Parathyroid adenoma (tissue), 2 donors: ENCODE measurements around the gene ZNF319.

Experiments
- H2AFZ ChIP-seq: fragments of 300-600 bp; sonication (generic); one replicate; pipeline ENCODE4 v1.7.0; 2017; ENCODE audit warnings: antibody characterized with exemption, mild to moderate bottlenecking
- H3K27ac ChIP-seq: fragments of 300-600 bp; sonication (generic); one replicate; pipeline ENCODE4 v1.7.0; 2017
- H3K27me3 ChIP-seq: fragments of 300-600 bp; sonication (generic); one replicate; pipeline ENCODE4 v1.7.0; 2017; ENCODE audit warnings: low read length; ENCODE audit not compliant: control insufficient read depth, insufficient read depth
- H3K36me3 ChIP-seq: fragments of 300-600 bp; sonication (generic); one replicate; pipeline ENCODE4 v1.7.0; 2017; ENCODE audit warnings: low read length; ENCODE audit not compliant: control insufficient read depth, insufficient read depth
- H3K4me1 ChIP-seq: fragments of 300-600 bp; sonication (generic); one replicate; pipeline ENCODE4 v1.7.0; 2017; ENCODE audit warnings: control low read depth
- H3K4me2 ChIP-seq: fragments of 300-600 bp; sonication (generic); one replicate; pipeline ENCODE4 v1.7.0; 2017; ENCODE audit warnings: low read length
- H3K4me3 ChIP-seq: fragments of 300-600 bp; sonication (generic); one replicate; pipeline ENCODE4 v1.7.0; 2017; ENCODE audit warnings: low read depth, low read length
- H3K79me2 ChIP-seq: fragments of 300-600 bp; sonication (generic); one replicate; pipeline ENCODE4 v1.7.0; 2017; ENCODE audit warnings: control low read depth
- H3K9ac ChIP-seq: fragments of 300-600 bp; sonication (generic); one replicate; pipeline ENCODE4 v1.7.0; 2017; ENCODE audit warnings: mild to moderate bottlenecking
- H3K9me3 ChIP-seq: fragments of 300-600 bp; sonication (generic); one replicate; pipeline ENCODE4 v1.7.0; 2017; ENCODE audit warnings: low read length; ENCODE audit not compliant: control insufficient read depth
- TF ChIP-seq, protein P1 (sequence below): fragments of 300-600 bp; sonication (generic); IDR thresholded peaks from one replicate; pipeline ENCODE4 v1.7.0; 2017; ENCODE audit warnings: antibody characterized with exemption, mild to moderate bottlenecking
- donor health status: primary hyperparathyroidism.

ZNF319 gene

GRCh38 chr16:57950382-57950781 lies 50.1 kb downstream of the ZNF319 start:
- TF ChIP-seq, protein P1, sequence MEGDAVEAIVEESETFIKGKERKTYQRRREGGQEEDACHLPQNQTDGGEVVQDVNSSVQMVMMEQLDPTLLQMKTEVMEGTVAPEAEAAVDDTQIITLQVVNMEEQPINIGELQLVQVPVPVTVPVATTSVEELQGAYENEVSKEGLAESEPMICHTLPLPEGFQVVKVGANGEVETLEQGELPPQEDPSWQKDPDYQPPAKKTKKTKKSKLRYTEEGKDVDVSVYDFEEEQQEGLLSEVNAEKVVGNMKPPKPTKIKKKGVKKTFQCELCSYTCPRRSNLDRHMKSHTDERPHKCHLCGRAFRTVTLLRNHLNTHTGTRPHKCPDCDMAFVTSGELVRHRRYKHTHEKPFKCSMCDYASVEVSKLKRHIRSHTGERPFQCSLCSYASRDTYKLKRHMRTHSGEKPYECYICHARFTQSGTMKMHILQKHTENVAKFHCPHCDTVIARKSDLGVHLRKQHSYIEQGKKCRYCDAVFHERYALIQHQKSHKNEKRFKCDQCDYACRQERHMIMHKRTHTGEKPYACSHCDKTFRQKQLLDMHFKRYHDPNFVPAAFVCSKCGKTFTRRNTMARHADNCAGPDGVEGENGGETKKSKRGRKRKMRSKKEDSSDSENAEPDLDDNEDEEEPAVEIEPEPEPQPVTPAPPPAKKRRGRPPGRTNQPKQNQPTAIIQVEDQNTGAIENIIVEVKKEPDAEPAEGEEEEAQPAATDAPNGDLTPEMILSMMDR = no peak
- H3K4me2 ChIP-seq = no peak overlapping the region
- H3K4me1 ChIP-seq = no peaks in the 10 kb centered on the region
- H3K9me3 ChIP-seq = no peaks in the 10 kb centered on the region
- H3K79me2 ChIP-seq = no peaks in the 10 kb centered on the region
- H3K9ac ChIP-seq = no peak overlapping the region
- H3K27me3 ChIP-seq = no peaks in the 10 kb centered on the region
- H3K27ac ChIP-seq = no peak overlapping the region
- H3K36me3 ChIP-seq = no peaks in the 10 kb centered on the region
- H2AFZ ChIP-seq = no peak overlapping the region
- H3K4me3 ChIP-seq = no peak overlapping the region

DNA sequence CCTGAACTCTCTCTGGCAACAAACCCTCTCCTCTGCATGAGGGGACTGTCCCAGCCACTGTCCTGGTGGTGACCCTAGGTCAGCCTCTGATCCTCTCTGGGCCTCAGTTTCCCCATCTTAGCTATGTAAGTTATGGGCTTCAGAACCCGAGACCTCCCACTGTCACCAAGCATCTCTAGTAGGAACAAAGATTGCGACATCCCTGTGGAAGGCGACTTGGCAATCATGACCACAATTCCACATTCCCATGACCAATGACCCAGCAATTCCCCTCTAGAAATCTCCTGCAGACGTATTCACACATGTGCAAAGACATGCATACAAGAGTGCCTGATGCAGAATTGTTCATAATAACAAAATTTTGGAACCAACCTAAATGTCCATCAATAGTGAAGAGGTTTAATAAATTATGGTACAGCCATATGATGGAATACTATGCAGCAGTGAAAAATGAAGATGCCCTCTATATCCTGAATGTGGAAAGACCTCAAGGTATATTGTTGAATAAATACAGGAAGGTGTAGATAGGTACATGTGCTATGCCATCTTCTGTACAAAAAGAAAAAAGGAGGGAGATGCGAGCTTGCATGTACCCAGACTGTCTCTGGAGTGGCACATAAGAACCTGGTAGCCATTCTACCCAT lies 50.8 kb downstream of the ZNF319 start:
- TF ChIP-seq, protein P1 = no peak
- Histone ChIP-seq H3K36me3 (no peaks in the 10 kb centered on the region), H3K4me3 (no peak overlapping the region), H3K9me3 (no peaks in the 10 kb centered on the region), H3K79me2 (no peaks in the 10 kb centered on the region), H2AFZ (no peak overlapping the region), H3K4me2 (no peak overlapping the region), H3K4me1 (no peaks in the 10 kb centered on the region), H3K27me3 (no peaks in the 10 kb centered on the region), H3K27ac (no peak overlapping the region), H3K9ac (no peak overlapping the region)

DNA sequence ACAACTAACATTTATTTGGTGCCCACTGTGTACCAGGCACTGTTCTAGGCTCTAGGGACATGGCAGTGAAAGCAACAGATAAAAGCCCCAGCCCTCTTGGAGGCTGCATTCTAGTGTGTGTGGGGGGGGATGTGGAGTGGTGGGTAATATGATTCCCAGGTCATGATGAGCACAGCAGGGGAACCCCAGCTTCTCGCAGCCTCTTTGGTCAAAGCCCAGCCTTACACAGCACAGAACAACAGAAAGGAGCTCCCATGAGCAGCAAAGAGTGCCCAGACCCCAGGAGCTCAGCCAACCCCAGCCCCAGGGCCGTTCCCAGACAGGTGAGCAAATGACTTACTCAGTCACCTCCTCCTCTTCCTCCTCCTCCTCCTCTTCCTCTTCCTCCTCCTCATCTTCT lies 51.5 kb downstream of the ZNF319 start:
- no peak overlapping the region for H3K4me2 ChIP-seq
- no peaks in the 10 kb centered on the region for H3K4me1 ChIP-seq
- H3K4me3 ChIP-seq = no peak overlapping the region
- H3K36me3 ChIP-seq = no peaks in the 10 kb centered on the region
- no peak overlapping the region for H2AFZ ChIP-seq
- no peaks in the 10 kb centered on the region for H3K9me3 ChIP-seq
- H3K79me2 ChIP-seq = no peaks in the 10 kb centered on the region
- no peaks in the 10 kb centered on the region for H3K27me3 ChIP-seq
- TF ChIP-seq, protein P1 = no peak
- no peak overlapping the region for H3K27ac ChIP-seq
- no peak overlapping the region for H3K9ac ChIP-seq

DNA sequence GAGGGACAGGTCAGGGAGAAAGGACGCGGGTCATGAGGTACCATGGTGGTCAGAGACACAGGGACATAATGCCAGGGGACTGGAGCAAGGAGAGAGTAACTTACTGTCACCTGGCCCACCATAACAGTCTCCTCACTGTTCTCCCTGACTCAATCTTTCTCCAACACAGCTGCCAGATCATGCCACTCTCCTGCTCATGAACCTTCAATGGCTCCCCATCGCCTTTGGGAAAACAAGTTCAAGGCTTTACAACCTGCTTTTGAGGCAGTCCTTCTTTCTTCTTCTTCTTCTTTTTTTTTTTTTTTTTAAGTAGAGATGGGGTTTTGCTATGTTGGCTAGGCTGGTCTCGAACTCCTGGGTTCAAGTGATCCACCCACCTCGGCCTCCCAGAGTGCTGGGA lies 52.4 kb downstream of the ZNF319 start:
- Histone ChIP-seq H3K27ac (no peak overlapping the region), H3K4me1 (no peaks in the 10 kb centered on the region), H2AFZ (no peak overlapping the region), H3K27me3 (no peaks in the 10 kb centered on the region), H3K9me3 (no peaks in the 10 kb centered on the region), H3K9ac (no peak overlapping the region), H3K4me2 (no peak overlapping the region), H3K4me3 (no peak overlapping the region), H3K36me3 (no peaks in the 10 kb centered on the region), H3K79me2 (no peaks in the 10 kb centered on the region)
- TF ChIP-seq, protein P1 = no peak

GRCh38 chr16:57947261-57947660 lies 53.2 kb downstream of the ZNF319 start:
- TF ChIP-seq, protein P1 = no peak
- H3K4me3 ChIP-seq = no peak overlapping the region
- H3K36me3 ChIP-seq = no peaks in the 10 kb centered on the region
- H3K27ac ChIP-seq = no peak overlapping the region
- H3K9me3 ChIP-seq = no peaks in the 10 kb centered on the region
- no peaks in the 10 kb centered on the region for H3K27me3 ChIP-seq
- no peaks in the 10 kb centered on the region for H3K79me2 ChIP-seq
- no peak overlapping the region for H3K9ac ChIP-seq
- H3K4me2 ChIP-seq = no peak overlapping the region
- no peaks in the 10 kb centered on the region for H3K4me1 ChIP-seq
- no peak overlapping the region for H2AFZ ChIP-seq
